Measurements from ENCODE around the gene WSCD1. TPM values are rescaled to one million over a fixed set of nuclear protein-coding genes. Genes with fewer than 3 reads are reported as not detected.

Gene WSCD1
- total and polyA plus RNA-seq, 2 donors (not counting 1 experiment from before 2014, with no cell fraction given) = not detected

DNA sequence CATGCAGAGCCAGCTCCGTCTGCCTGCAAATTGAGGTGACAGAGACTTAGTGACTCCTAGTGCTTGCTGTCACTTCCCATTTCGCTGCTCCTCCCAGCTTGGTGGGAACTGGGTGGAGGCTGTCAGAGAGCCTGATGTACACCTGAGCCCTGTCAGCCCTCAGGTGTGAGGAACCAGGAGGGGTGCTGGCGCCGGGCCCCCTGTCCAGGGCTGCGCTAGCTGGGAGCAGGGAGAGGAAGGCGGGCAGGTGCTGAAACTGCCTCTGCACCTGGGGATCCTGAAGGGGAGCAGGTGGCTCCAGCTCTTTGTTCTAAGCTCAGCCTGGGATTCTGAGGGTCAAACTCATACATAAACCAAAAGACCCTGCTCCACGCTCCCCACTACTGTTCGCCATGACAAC, 10.8 kb upstream of the WSCD1 start:
- no peak overlapping the region for H3K4me3 ChIP-seq (ENCODE audit: control extremely low read depth in 1 of 5, extremely low read depth in 1 of 5, insufficient read depth in 1 of 5, low read depth in 2 of 5, low read length in 4 of 5)
- H3K4me2 ChIP-seq (replicated peaks; ENCODE audit: low read depth, low read length, poor library complexity, severe bottlenecking) = no peak overlapping the region
- no peak overlapping the region for H2AFZ ChIP-seq (ENCODE audit: insufficient read depth, low read depth, low read length, poor library complexity, severe bottlenecking)
- 88% methylated on average over 7 of the region's 8 CpGs for WGBS (ENCODE audit: insufficient coverage)
- Mint-ChIP-seq H3K4me3 (no peak overlapping the region), H3K27me3 (peaks cover 46% of the 10 kb centered on the region), H3K27ac (no peak overlapping the region), H3K4me1 (no peaks in the 10 kb centered on the region), H3K9me3 (ENCODE audit: insufficient read depth) (no peaks in the 10 kb centered on the region)
- no peak overlapping the region for H3K9ac ChIP-seq (ENCODE audit: low read length)
- H3K27me3 ChIP-seq (replicated peaks in 1 of 4; ENCODE audit: control extremely low read depth in 1 of 4, control insufficient read depth in 3 of 4, insufficient read depth in 4 of 4, low read length in 3 of 4) = no peaks in the 10 kb centered on the region
- TF ChIP-seq EZH2 (IDR thresholded peaks at IDR 0.05; ENCODE audit: borderline replicate concordance, insufficient read depth, low read depth, low read length, poor library complexity, severe bottlenecking) = no peak
- TF ChIP-seq, protein P1, sequence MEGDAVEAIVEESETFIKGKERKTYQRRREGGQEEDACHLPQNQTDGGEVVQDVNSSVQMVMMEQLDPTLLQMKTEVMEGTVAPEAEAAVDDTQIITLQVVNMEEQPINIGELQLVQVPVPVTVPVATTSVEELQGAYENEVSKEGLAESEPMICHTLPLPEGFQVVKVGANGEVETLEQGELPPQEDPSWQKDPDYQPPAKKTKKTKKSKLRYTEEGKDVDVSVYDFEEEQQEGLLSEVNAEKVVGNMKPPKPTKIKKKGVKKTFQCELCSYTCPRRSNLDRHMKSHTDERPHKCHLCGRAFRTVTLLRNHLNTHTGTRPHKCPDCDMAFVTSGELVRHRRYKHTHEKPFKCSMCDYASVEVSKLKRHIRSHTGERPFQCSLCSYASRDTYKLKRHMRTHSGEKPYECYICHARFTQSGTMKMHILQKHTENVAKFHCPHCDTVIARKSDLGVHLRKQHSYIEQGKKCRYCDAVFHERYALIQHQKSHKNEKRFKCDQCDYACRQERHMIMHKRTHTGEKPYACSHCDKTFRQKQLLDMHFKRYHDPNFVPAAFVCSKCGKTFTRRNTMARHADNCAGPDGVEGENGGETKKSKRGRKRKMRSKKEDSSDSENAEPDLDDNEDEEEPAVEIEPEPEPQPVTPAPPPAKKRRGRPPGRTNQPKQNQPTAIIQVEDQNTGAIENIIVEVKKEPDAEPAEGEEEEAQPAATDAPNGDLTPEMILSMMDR (IDR thresholded peaks at IDR 0.05) = no peak
- no peak for DNase-seq
- POLR2A ChIA-PET = no interaction called here
- intact Hi-C loops (cut with micrococcal nuclease) = no loop called here
- no peaks in the 10 kb centered on the region for H3K9me3 ChIP-seq (ENCODE audit: control extremely low read depth in 1 of 3, control insufficient read depth in 2 of 3, insufficient read depth in 1 of 3, low read length in 2 of 3)
- ATAC-seq (ENCODE audit: low read depth) = no peak
- H3K27ac ChIP-seq (ENCODE audit: low read length in 2 of 2) = no peak overlapping the region
- no peaks in the 10 kb centered on the region for H3K79me2 ChIP-seq (ENCODE audit: control insufficient read depth, insufficient read depth, low read length)
- no peaks in the 10 kb centered on the region for H3K4me1 ChIP-seq (ENCODE audit: control insufficient read depth in 2 of 2, insufficient read depth in 2 of 2, low read length in 2 of 2)
- no peaks in the 10 kb centered on the region for H4K20me1 ChIP-seq (ENCODE audit: control insufficient read depth, insufficient read depth, low read length, poor library complexity, severe bottlenecking)
- CTCF ChIA-PET = no interaction called here
- H3K36me3 ChIP-seq (replicated peaks in 1 of 2; ENCODE audit: control extremely low read depth in 1 of 2, control insufficient read depth in 1 of 2, extremely low read depth in 1 of 2, insufficient read depth in 2 of 2, low read length in 1 of 2) = no peaks in the 10 kb centered on the region

- Mint-ChIP-seq H3K27ac (no peak overlapping the region), H3K4me3 (no peak overlapping the region), H3K4me1 (no peaks in the 10 kb centered on the region), H3K9me3 (ENCODE audit: insufficient read depth) (no peaks in the 10 kb centered on the region), H3K27me3 (peaks cover 45% of the 10 kb centered on the region)
- H2AFZ ChIP-seq (ENCODE audit: insufficient read depth, low read depth, low read length, poor library complexity, severe bottlenecking) = no peak overlapping the region
- ChIA-PET CTCF (no interaction called here), POLR2A (no interaction called here)
- H3K27me3 ChIP-seq (replicated peaks in 1 of 4; ENCODE audit: control extremely low read depth in 1 of 4, control insufficient read depth in 3 of 4, insufficient read depth in 4 of 4, low read length in 3 of 4) = peaks cover 0 to 2% (median 0%) of the 10 kb centered on the region in 4 experiments
- no peaks in the 10 kb centered on the region for H3K4me1 ChIP-seq (ENCODE audit: control insufficient read depth in 2 of 2, insufficient read depth in 2 of 2, low read length in 2 of 2)
- no peaks in the 10 kb centered on the region for H3K9me3 ChIP-seq (ENCODE audit: control extremely low read depth in 1 of 3, control insufficient read depth in 2 of 3, insufficient read depth in 1 of 3, low read length in 2 of 3)
- ATAC-seq (ENCODE audit: low read depth) (no peak), DNase-seq (no peak)
- H4K20me1 ChIP-seq (ENCODE audit: control insufficient read depth, insufficient read depth, low read length, poor library complexity, severe bottlenecking) = no peaks in the 10 kb centered on the region
- no peaks in the 10 kb centered on the region for H3K36me3 ChIP-seq (replicated peaks in 1 of 2; ENCODE audit: control extremely low read depth in 1 of 2, control insufficient read depth in 1 of 2, extremely low read depth in 1 of 2, insufficient read depth in 2 of 2, low read length in 1 of 2)
- H3K27ac ChIP-seq (ENCODE audit: low read length in 2 of 2) = no peak overlapping the region
- intact Hi-C loops (cut with micrococcal nuclease) = no loop called here
- no peak for TF ChIP-seq EZH2 (IDR thresholded peaks at IDR 0.05; ENCODE audit: borderline replicate concordance, insufficient read depth, low read depth, low read length, poor library complexity, severe bottlenecking)
- TF ChIP-seq, protein P1 (IDR thresholded peaks at IDR 0.05) = no peak
- WGBS (ENCODE audit: insufficient coverage) = 91% methylated on average over 4 of the region's 5 CpGs
- no peak overlapping the region for H3K4me3 ChIP-seq (ENCODE audit: control extremely low read depth in 1 of 5, extremely low read depth in 1 of 5, insufficient read depth in 1 of 5, low read depth in 2 of 5, low read length in 4 of 5)
- no peaks in the 10 kb centered on the region for H3K79me2 ChIP-seq (ENCODE audit: control insufficient read depth, insufficient read depth, low read length)
- no peak overlapping the region for H3K4me2 ChIP-seq (replicated peaks; ENCODE audit: low read depth, low read length, poor library complexity, severe bottlenecking)
- no peak overlapping the region for H3K9ac ChIP-seq (ENCODE audit: low read length)
Observed at GRCh38 chr17:6061290-6061689, 8.9 kb upstream of the WSCD1 start.
